H1 (cell line): ENCODE data around the gene RETREG1.

Source experiments
- CBX5 ChIP-seq: fragments of 300-800, 300-1000 bp; sonication (generic); IDR thresholded peaks from 2 replicates; pipeline ENCODE4 v1.7.1; 2016; ENCODE audit warnings: antibody characterized with exemption, low read length, low read depth
- CTCF ChIP-seq, 3 experiments: IDR thresholded peaks; 1 replicate in 2 of 3; 2 replicates in 1 of 3; pipeline versions ENCODE4 v1.5.1 to v1.6.1; 2011; ENCODE audit warnings: low read length in 3 of 3, mild to moderate bottlenecking in 3 of 3, inconsistent platforms in 2 of 3, low read depth in 1 of 3, moderate library complexity in 1 of 3; ENCODE audit not compliant: insufficient read depth in 1 of 3; ENCODE audit errors: control extremely low read depth in 1 of 3
- EP300 ChIP-seq, 2 experiments: IDR thresholded peaks; 1 replicate in 1 of 2; 2 replicates in 1 of 2; pipeline ENCODE4 v1.6.1; 2011 to 2012; ENCODE audit warnings: low read depth in 2 of 2, low read length in 2 of 2, mild to moderate bottlenecking in 2 of 2, borderline replicate concordance in 1 of 2, inconsistent platforms in 1 of 2, moderate library complexity in 1 of 2
- FOSL1 ChIP-seq: IDR thresholded peaks from 2 replicates; pipeline ENCODE4 v1.6.1; 2011; ENCODE audit warnings: mild to moderate bottlenecking, low read depth, low read length, moderate library complexity; ENCODE audit not compliant: insufficient read depth
- NRF1 ChIP-seq: IDR thresholded peaks from 2 replicates; pipeline ENCODE4 v1.6.1; 2011; ENCODE audit warnings: mild to moderate bottlenecking, low read depth, low read length, improper control_type of control experiment
- POLR2A ChIP-seq, 2 experiments: IDR thresholded peaks; 1 replicate in 1 of 2; 2 replicates in 1 of 2; pipeline ENCODE4 v1.6.1; 2011; ENCODE audit warnings: low read depth in 2 of 2, low read length in 2 of 2, mild to moderate bottlenecking in 2 of 2; ENCODE audit errors: control extremely low read depth in 1 of 2
- POLR2AphosphoS5 ChIP-seq: IDR thresholded peaks from 2 replicates; pipeline ENCODE4 v1.6.1; 2011; ENCODE audit warnings: low read depth, low read length

GRCh38 chr5:16525651-16526050 is 91.1 kb downstream of the RETREG1 start:
- no peak for TF ChIP-seq POLR2AphosphoS5
- TF ChIP-seq CTCF (IDR thresholded peaks at IDR 0.05; ENCODE audit: control extremely low read depth in 1 of 3, insufficient read depth in 1 of 3, low read depth in 1 of 3, low read length in 3 of 3): no peak
- TF ChIP-seq POLR2A (IDR thresholded peaks at IDR 0.05; ENCODE audit: control extremely low read depth in 1 of 2, low read depth in 2 of 2, low read length in 2 of 2): no peak
- TF ChIP-seq EP300 (IDR thresholded peaks at IDR 0.05; ENCODE audit: borderline replicate concordance in 1 of 2, low read depth in 2 of 2, low read length in 2 of 2): no peak
- no peak for TF ChIP-seq CBX5
- no peak for TF ChIP-seq FOSL1
- TF ChIP-seq NRF1: no peak
